NCI-H1417 treated with DMSO at 0.1 percent for 48 hours (cell line): ENCODE measurements around the gene TSPAN15.

Source experiments
- DNase-seq: peaks from one replicate; lab custom pipeline; 2025; lab: John Stamatoyannopoulos, UW

Gene TSPAN15

GRCh38 chr10:69553328-69553727 is 102.1 kb downstream of the TSPAN15 start:
- DNase-seq = no peak

DNA sequence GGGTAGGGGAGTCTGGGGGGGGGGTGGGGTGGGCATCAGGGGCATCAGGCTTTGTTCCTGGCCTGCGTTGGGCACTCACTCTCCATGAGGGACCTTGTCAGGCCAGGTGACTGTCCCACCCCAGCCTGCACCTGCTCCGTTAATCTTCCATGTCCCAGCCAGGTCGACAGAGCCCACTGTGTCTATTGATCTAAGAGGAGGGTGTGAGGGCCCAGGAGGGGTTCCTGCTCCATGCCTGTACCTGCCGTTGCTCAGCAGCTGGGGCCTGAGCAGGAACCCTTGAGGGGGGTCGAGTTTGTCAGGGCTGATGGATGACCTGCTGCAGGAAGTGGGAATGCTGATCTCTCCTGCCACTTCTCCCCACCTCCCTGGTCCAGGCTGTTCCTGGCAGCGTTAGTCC is 103.3 kb downstream of the TSPAN15 start:
- no peak for DNase-seq
